HL-60 (cell line): ENCODE measurements around the gene SCAMP5.

Source experiments
- GABPA ChIP-seq: IDR thresholded peaks from 2 replicates; pipeline ENCODE4 v1.6.1; 2012; ENCODE audit warnings: low read depth
- POLR2AphosphoS5 ChIP-seq: IDR thresholded peaks from 2 replicates; pipeline ENCODE4 v1.6.1; 2012; ENCODE audit warnings: low read depth
- SPI1 ChIP-seq: IDR thresholded peaks from 2 replicates; pipeline ENCODE4 v1.6.1; 2012; ENCODE audit warnings: low read depth, mild to moderate bottlenecking, borderline replicate concordance
- TF ChIP-seq, protein P1 (sequence below): IDR thresholded peaks from one replicate; pipeline ENCODE4 v1.5.1; 2011; ENCODE audit warnings: low read length, control low read depth, inconsistent platforms; ENCODE audit not compliant: insufficient read depth

DNA sequence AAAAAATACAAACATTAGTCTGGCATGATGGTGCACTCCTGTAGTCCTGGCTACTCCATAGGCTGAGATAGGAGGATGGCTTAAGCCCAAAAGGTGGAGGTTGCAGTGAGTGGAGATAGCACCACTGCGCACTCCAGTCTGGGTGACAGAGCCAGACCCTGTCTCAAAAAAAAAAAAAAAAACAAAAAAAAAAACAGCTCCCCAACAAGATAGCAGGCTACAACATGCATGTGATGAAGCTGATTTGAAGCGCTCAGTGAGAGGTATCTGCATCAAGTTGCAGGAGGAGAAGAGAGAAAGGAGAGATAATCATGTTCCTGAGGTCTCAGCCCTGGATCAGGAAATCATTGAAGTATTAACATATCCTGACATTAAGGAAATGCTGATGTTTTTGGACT is 27.4 kb downstream of the SCAMP5 start:
- TF ChIP-seq, protein P1, sequence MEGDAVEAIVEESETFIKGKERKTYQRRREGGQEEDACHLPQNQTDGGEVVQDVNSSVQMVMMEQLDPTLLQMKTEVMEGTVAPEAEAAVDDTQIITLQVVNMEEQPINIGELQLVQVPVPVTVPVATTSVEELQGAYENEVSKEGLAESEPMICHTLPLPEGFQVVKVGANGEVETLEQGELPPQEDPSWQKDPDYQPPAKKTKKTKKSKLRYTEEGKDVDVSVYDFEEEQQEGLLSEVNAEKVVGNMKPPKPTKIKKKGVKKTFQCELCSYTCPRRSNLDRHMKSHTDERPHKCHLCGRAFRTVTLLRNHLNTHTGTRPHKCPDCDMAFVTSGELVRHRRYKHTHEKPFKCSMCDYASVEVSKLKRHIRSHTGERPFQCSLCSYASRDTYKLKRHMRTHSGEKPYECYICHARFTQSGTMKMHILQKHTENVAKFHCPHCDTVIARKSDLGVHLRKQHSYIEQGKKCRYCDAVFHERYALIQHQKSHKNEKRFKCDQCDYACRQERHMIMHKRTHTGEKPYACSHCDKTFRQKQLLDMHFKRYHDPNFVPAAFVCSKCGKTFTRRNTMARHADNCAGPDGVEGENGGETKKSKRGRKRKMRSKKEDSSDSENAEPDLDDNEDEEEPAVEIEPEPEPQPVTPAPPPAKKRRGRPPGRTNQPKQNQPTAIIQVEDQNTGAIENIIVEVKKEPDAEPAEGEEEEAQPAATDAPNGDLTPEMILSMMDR: no peak
- no peak for TF ChIP-seq GABPA
- TF ChIP-seq POLR2AphosphoS5: no peak
- no peak for TF ChIP-seq SPI1
